Loucy (cell line): Measurements from ENCODE around the gene ULBP2.

ENCODE experiments used
- EZH2phosphoT487 ChIP-seq: fragments of 200-600 bp; IDR thresholded peaks from 2 replicates; pipeline ENCODE4 v1.6.1; 2018; ENCODE audit warnings: antibody characterized with exemption, mild to moderate bottlenecking, moderate library complexity, borderline replicate concordance
- TF ChIP-seq, protein P1 (sequence below): fragments of 200-600 bp; sonication (generic); conservative IDR thresholded peaks from 2 replicates; pipeline ENCODE4 v1.5.1; 2014; ENCODE audit warnings: mild to moderate bottlenecking, antibody characterized with exemption, low read length

DNA sequence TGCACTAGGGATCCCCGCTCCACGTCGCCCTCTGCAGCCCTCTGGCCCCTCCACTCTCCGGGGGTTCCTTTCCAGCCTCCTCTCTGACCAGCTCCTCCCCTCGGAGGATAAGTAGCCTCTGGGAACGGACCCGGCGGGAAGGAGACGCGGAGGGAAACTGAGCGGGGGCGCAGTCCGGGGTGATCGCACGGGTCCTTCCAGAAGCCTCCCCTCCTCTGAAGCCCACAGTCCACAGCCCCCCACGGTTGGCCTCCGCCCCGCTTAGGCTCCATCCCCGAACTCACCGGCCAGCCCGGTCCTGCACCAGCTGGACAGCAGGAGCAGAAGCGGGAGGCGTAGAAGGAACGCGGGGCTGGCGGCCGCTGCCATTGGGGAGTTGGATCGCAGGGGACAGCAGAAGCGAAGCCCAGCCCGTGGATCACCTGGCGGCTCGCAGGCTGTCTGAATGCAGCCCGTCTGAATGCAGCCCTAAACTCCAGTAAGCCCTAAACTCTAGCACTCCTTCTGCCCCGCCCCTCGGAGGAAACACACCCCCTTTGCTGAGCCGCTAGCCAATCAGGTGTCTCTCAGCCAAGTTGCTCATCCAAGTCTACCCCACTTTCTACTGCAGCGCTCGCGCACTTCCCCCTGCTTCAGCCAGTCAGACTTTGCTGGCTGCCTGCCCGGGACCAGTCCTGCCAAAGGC is 19.0 kb upstream of the ULBP2 start, which contains the start of gene RAET1G:
- TF ChIP-seq, protein P1, sequence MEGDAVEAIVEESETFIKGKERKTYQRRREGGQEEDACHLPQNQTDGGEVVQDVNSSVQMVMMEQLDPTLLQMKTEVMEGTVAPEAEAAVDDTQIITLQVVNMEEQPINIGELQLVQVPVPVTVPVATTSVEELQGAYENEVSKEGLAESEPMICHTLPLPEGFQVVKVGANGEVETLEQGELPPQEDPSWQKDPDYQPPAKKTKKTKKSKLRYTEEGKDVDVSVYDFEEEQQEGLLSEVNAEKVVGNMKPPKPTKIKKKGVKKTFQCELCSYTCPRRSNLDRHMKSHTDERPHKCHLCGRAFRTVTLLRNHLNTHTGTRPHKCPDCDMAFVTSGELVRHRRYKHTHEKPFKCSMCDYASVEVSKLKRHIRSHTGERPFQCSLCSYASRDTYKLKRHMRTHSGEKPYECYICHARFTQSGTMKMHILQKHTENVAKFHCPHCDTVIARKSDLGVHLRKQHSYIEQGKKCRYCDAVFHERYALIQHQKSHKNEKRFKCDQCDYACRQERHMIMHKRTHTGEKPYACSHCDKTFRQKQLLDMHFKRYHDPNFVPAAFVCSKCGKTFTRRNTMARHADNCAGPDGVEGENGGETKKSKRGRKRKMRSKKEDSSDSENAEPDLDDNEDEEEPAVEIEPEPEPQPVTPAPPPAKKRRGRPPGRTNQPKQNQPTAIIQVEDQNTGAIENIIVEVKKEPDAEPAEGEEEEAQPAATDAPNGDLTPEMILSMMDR = no peak
- TF ChIP-seq EZH2phosphoT487 = no peak
